SK-N-SH (cell line): Measurements from ENCODE around the gene GALNT11. TPM values are rescaled to one million over a fixed set of nuclear protein-coding genes. Genes with fewer than 3 reads are reported as not detected.

Source experiments
- CTCF ChIA-PET: fragments of 300-600, 350-600 bp; formaldehyde crosslinking; extraction: SDS; loops from one replicate; lab custom pipeline; 2021; lab: Yijun Ruan, JAX
- POLR2A ChIA-PET: fragments of 350-600 bp; sonication (Branson Sonifier 250); formaldehyde crosslinking; extraction: SDS; loops from one replicate; lab custom pipeline; 2020; ENCODE audit warnings: antibody characterized with exemption, inconsistent platforms; lab: Yijun Ruan, JAX
- DNase-seq: peaks from one replicate; pipeline ENCODE4 v3.0.0; 2012
- H2AFZ ChIP-seq: fragments of 200-600 bp; sonication (generic); 2 replicates; pipeline ENCODE4 v1.8.1; 2016; ENCODE audit warnings: antibody characterized with exemption, mild to moderate bottlenecking, low read depth
- H3F3A ChIP-seq: fragments of 200-600 bp; sonication (generic); replicated peaks from 2 replicates; pipeline ENCODE3; 2016; ENCODE audit warnings: antibody characterized with exemption, mild to moderate bottlenecking; ENCODE audit not compliant: insufficient read depth
- H3K27ac ChIP-seq, 2 experiments: fragments of 200-500 bp in 1 of 2; fragments of 200-600 bp in 1 of 2; sonication (Bioruptor generic) in 1 of 2; sonication (generic), shearing (Covaris generic) in 1 of 2; 2 replicates each; pipeline versions ENCODE4 v1.5.1 to v1.6.1; 2014 to 2016; ENCODE audit warnings: low read depth in 2 of 2, inconsistent platforms in 1 of 2, low read length in 1 of 2, mild to moderate bottlenecking in 1 of 2, mixed read lengths in 1 of 2
- H3K27me3 ChIP-seq: fragments of 200-600 bp; sonication (generic), shearing (Covaris generic); 2 replicates; pipeline ENCODE4 v1.6.1; 2016; ENCODE audit warnings: mixed run types; ENCODE audit not compliant: insufficient read depth
- H3K36me3 ChIP-seq, 2 experiments: fragments of 200-500 bp in 1 of 2; fragments of 200-600 bp in 1 of 2; sonication (Bioruptor generic) in 1 of 2; sonication (generic) in 1 of 2; replicated peaks in 1 of 2; 2 replicates each; pipeline versions ENCODE3 to v1.5.1; 2014 to 2016; ENCODE audit warnings: low read length in 1 of 2, mild to moderate bottlenecking in 1 of 2; ENCODE audit not compliant: insufficient read depth in 2 of 2, control insufficient read depth in 1 of 2
- H3K4me1 ChIP-seq, 2 experiments: fragments of 200-500 bp in 1 of 2; fragments of 200-600 bp in 1 of 2; sonication (Bioruptor generic) in 1 of 2; sonication (generic), shearing (Covaris generic) in 1 of 2; 2 replicates each; pipeline versions ENCODE4 v1.5.1 to v1.6.1; 2014 to 2016; ENCODE audit warnings: low read depth in 1 of 2, low read length in 1 of 2, mixed run types in 1 of 2; ENCODE audit not compliant: insufficient read depth in 2 of 2, control insufficient read depth in 1 of 2
- H3K4me2 ChIP-seq: fragments of 200-600 bp; sonication (generic), shearing (Covaris generic); 2 replicates; pipeline ENCODE4 v1.6.1; 2017; ENCODE audit warnings: mixed run types
- H3K4me3 ChIP-seq, 2 experiments: fragments of 200-500 bp in 1 of 2; fragments of 200-600 bp in 1 of 2; sonication (Bioruptor generic) in 1 of 2; sonication (generic), shearing (Covaris generic) in 1 of 2; 2 replicates each; pipeline versions ENCODE4 v1.5.1 to v1.8.1; 2014 to 2016; ENCODE audit warnings: low read depth in 2 of 2, inconsistent platforms in 1 of 2, low read length in 1 of 2, mild to moderate bottlenecking in 1 of 2, mixed read lengths in 1 of 2, moderate library complexity in 1 of 2
- H3K79me2 ChIP-seq: fragments of 200-600 bp; sonication (generic); 2 replicates; pipeline ENCODE4 v1.8.1; 2017; ENCODE audit warnings: mild to moderate bottlenecking; ENCODE audit not compliant: insufficient read depth
- H3K9ac ChIP-seq: fragments of 200-600 bp; sonication (generic); 2 replicates; pipeline ENCODE4 v1.6.1; 2017; ENCODE audit warnings: mixed run types
- H3K9me2 ChIP-seq: fragments of 200-600 bp; sonication (generic); 2 replicates; pipeline ENCODE4 v1.6.1; 2017; ENCODE audit warnings: mixed run types
- H3K9me3 ChIP-seq: fragments of 200-600 bp; sonication (generic); 2 replicates; pipeline ENCODE4 v1.6.1; 2017; ENCODE audit warnings: mixed run types, mild to moderate bottlenecking, moderate library complexity
- H4K20me1 ChIP-seq: fragments of 200-600 bp; sonication (generic); 2 replicates; pipeline ENCODE4 v1.6.1; 2017; ENCODE audit warnings: mild to moderate bottlenecking, mixed run types; ENCODE audit not compliant: insufficient read depth
- CHD2 ChIP-seq: fragments of 150-350 bp; IDR thresholded peaks from 2 replicates; pipeline ENCODE4 v1.6.1; 2018; ENCODE audit warnings: low read length; ENCODE audit not compliant: partially characterized antibody
- EP300 ChIP-seq, 2 experiments: IDR thresholded peaks; 2 replicates each; pipeline versions ENCODE4 v1.4.0 to v1.6.1; 2012; ENCODE audit warnings: borderline replicate concordance in 1 of 2, low read depth in 1 of 2, low read length in 1 of 2
- FOXJ3 ChIP-seq: sonication (generic); formaldehyde crosslinking; IDR thresholded peaks from 2 replicates; pipeline ENCODE4 v1.5.1; 2020; ENCODE audit warnings: mild to moderate bottlenecking, missing genetic modification reagents
- GABPA ChIP-seq: IDR thresholded peaks from 2 replicates; pipeline ENCODE4 v1.4.0; 2012; ENCODE audit warnings: low read depth, mild to moderate bottlenecking
- JUND ChIP-seq: IDR thresholded peaks from 2 replicates; pipeline ENCODE4 v1.4.0; 2012
- NFIC ChIP-seq: IDR thresholded peaks from 2 replicates; pipeline ENCODE4 v1.4.0; 2012; ENCODE audit warnings: borderline replicate concordance
- RCOR1 ChIP-seq: fragments of 150-350 bp; IDR thresholded peaks from 2 replicates; pipeline ENCODE4 v1.6.1; 2017; ENCODE audit warnings: antibody characterized with exemption, low read length
- RFX5 ChIP-seq: IDR thresholded peaks from 2 replicates; pipeline ENCODE4 v1.6.1; 2012; ENCODE audit warnings: mild to moderate bottlenecking, improper control_type of control experiment, low read length
- SIN3A ChIP-seq: IDR thresholded peaks from 2 replicates; pipeline ENCODE4 v1.6.1; 2012; ENCODE audit warnings: low read depth, mild to moderate bottlenecking, low read length, moderate library complexity, borderline replicate concordance
- SMC3 ChIP-seq: IDR thresholded peaks from 2 replicates; pipeline ENCODE4 v1.6.1; 2012; ENCODE audit warnings: low read depth, low read length, improper control_type of control experiment
- TAF1 ChIP-seq: IDR thresholded peaks from 2 replicates; pipeline ENCODE4 v1.6.1; 2012; ENCODE audit warnings: low read depth, mild to moderate bottlenecking, low read length, moderate library complexity, borderline replicate concordance
- TEAD4 ChIP-seq: IDR thresholded peaks from 2 replicates; pipeline ENCODE4 v1.4.0; 2012; ENCODE audit warnings: mild to moderate bottlenecking, borderline replicate concordance; ENCODE audit not compliant: insufficient read depth
- YY1 ChIP-seq: IDR thresholded peaks from 2 replicates; pipeline ENCODE4 v1.4.0; 2012; ENCODE audit warnings: low read depth, mild to moderate bottlenecking
- WGBS: methylation state at CpG from one replicate; pipeline ENCODE4 v1.1.6; 2017; ENCODE audit warnings: low lambda C conversion rate; 5-methylcytosine and 5-hydroxymethylcytosine counted together
- polyA plus RNA-seq, 3 experiments: library from polyadenylated mRNA; depleted of rRNA; stranded (reverse); fragments of >200 nt; gene quantifications; 2 replicates each; pipeline ENCODE4 v1.2.3, GENCODE V29; 2012
- TF ChIP-seq, protein P1 (sequence below): IDR thresholded peaks from 2 replicates; pipeline ENCODE4 v1.4.0; 2012; ENCODE audit warnings: low read depth, borderline replicate concordance
- TF ChIP-seq, protein P2 (sequence below): IDR thresholded peaks from 2 replicates; pipeline ENCODE4; 2012
- TF ChIP-seq, protein P3 (sequence below): fragments of 150-350 bp; IDR thresholded peaks from 2 replicates; pipeline ENCODE4 v1.6.1; 2016; ENCODE audit warnings: mild to moderate bottlenecking, low read depth, low read length
- TF ChIP-seq, protein P4 (sequence below): IDR thresholded peaks from 2 replicates; pipeline ENCODE4 v1.6.1; 2012; ENCODE audit warnings: mild to moderate bottlenecking, low read depth, low read length, moderate library complexity

The GALNT11 gene
- polyA plus RNA-seq, 1 of the 3 experiments (the other 2 are of a cell fraction), result 70.0 TPM

- WGBS, result 95% methylated on average over 12 of the region's 12 CpGs
- no peaks in the 10 kb centered on the region for H3K27me3 ChIP-seq
- ChIA-PET CTCF (interaction anchor here (0.5 to 3.9 kb wide), 14 partner anchors 9 to 1046 kb away, joined by 3 to 35 read pairs (median 4); no protein-coding TSS in a partner anchor), POLR2A (no interaction called here)
- no peak overlapping the region for H3K4me3 ChIP-seq
- H4K20me1 ChIP-seq, result peaks cover 61% of the 10 kb centered on the region
- H3K4me1 ChIP-seq, result peaks cover 13 to 25% of the 10 kb centered on the region in 2 experiments
- no peaks in the 10 kb centered on the region for H3K9me3 ChIP-seq
- DNase-seq, result no peak
- TF ChIP-seq, protein P1, sequence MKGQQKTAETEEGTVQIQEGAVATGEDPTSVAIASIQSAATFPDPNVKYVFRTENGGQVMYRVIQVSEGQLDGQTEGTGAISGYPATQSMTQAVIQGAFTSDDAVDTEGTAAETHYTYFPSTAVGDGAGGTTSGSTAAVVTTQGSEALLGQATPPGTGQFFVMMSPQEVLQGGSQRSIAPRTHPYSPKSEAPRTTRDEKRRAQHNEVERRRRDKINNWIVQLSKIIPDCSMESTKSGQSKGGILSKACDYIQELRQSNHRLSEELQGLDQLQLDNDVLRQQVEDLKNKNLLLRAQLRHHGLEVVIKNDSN, result no peak
- TF ChIP-seq SMC3 (no peak), TAF1 (no peak), JUND (no peak), NFIC (no peak), EP300 (IDR thresholded peaks at IDR 0.05; ENCODE audit: borderline replicate concordance in 1 of 2, low read depth in 1 of 2, low read length in 1 of 2) (no peak), GABPA (no peak), FOXJ3 (CRISPR knock-in tag) (no peak), TEAD4 (no peak), RFX5 (no peak)
- TF ChIP-seq, protein P2, sequence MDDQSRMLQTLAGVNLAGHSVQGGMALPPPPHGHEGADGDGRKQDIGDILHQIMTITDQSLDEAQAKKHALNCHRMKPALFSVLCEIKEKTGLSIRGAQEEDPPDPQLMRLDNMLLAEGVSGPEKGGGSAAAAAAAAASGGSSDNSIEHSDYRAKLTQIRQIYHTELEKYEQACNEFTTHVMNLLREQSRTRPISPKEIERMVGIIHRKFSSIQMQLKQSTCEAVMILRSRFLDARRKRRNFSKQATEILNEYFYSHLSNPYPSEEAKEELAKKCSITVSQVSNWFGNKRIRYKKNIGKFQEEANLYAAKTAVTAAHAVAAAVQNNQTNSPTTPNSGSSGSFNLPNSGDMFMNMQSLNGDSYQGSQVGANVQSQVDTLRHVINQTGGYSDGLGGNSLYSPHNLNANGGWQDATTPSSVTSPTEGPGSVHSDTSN, result no peak
- TF ChIP-seq, protein P3, sequence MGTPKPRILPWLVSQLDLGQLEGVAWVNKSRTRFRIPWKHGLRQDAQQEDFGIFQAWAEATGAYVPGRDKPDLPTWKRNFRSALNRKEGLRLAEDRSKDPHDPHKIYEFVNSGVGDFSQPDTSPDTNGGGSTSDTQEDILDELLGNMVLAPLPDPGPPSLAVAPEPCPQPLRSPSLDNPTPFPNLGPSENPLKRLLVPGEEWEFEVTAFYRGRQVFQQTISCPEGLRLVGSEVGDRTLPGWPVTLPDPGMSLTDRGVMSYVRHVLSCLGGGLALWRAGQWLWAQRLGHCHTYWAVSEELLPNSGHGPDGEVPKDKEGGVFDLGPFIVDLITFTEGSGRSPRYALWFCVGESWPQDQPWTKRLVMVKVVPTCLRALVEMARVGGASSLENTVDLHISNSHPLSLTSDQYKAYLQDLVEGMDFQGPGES, result no peak
- H2AFZ ChIP-seq, result no peak overlapping the region
- no peak overlapping the region; a peak in 1 of 4 replicates for H3K27ac ChIP-seq
- H3K79me2 ChIP-seq, result no peaks in the 10 kb centered on the region
- no peaks in the 10 kb centered on the region for H3K9me2 ChIP-seq
- H3K36me3 ChIP-seq, result peaks cover 82 to 85% of the 10 kb centered on the region in 2 experiments
- H3F3A ChIP-seq, result peaks cover 23% of the 10 kb centered on the region
- peak overlapping the region; percentile 22; the same call in 1 of the 2 replicates for H3K4me2 ChIP-seq
- no peak overlapping the region for H3K9ac ChIP-seq
Measured at GRCh38 chr7:152144557-152145245, 119.2 kb downstream of the GALNT11 start.

DNA sequence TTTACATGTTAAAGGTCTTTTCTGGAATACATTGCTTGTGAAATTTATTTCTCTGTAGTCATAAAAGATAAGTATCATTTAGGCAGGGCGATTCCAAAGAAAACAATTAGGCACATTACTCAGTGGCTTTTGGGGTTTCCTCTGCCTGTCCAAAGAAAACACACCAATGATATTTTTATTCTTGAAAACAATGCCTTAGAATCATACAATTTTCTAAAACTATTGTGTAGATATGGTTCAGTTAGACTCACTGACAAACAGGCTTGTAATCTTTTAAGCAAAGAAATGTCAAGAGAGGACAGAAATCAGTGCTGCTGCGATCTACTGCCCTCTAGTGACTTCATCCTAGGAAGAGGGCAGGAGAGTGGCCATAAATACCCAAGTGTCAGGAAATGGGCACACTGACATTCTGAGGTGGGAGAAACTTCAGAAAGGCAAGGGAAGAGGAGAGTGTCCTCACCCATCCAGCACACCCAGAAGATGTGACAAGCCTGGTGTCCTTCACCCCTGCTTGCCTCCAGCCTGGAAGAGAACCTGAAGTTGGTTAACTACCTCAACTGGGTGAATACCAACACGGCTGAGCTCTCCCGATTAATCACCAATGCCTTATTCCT lies 120.5 kb downstream of the GALNT11 start:
- peaks cover 61% of the 10 kb centered on the region for H4K20me1 ChIP-seq
- TF ChIP-seq NFIC, result peak; percentile 91
- TF ChIP-seq GABPA, result no peak
- no peak for TF ChIP-seq SIN3A
- TF ChIP-seq RCOR1, result no peak
- TF ChIP-seq CHD2, result peak; percentile 20
- no peak for TF ChIP-seq YY1
- TF ChIP-seq, protein P1, result no peak
- TF ChIP-seq, protein P4, sequence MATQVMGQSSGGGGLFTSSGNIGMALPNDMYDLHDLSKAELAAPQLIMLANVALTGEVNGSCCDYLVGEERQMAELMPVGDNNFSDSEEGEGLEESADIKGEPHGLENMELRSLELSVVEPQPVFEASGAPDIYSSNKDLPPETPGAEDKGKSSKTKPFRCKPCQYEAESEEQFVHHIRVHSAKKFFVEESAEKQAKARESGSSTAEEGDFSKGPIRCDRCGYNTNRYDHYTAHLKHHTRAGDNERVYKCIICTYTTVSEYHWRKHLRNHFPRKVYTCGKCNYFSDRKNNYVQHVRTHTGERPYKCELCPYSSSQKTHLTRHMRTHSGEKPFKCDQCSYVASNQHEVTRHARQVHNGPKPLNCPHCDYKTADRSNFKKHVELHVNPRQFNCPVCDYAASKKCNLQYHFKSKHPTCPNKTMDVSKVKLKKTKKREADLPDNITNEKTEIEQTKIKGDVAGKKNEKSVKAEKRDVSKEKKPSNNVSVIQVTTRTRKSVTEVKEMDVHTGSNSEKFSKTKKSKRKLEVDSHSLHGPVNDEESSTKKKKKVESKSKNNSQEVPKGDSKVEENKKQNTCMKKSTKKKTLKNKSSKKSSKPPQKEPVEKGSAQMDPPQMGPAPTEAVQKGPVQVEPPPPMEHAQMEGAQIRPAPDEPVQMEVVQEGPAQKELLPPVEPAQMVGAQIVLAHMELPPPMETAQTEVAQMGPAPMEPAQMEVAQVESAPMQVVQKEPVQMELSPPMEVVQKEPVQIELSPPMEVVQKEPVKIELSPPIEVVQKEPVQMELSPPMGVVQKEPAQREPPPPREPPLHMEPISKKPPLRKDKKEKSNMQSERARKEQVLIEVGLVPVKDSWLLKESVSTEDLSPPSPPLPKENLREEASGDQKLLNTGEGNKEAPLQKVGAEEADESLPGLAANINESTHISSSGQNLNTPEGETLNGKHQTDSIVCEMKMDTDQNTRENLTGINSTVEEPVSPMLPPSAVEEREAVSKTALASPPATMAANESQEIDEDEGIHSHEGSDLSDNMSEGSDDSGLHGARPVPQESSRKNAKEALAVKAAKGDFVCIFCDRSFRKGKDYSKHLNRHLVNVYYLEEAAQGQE, result no peak

More for the DNA sequence above, 120.5 kb downstream of the GALNT11 start:
- Histone ChIP-seq H3K27me3 (no peaks in the 10 kb centered on the region), H3K4me3 (no peak overlapping the region; a peak in 1 of 4 replicates), H2AFZ (no peak overlapping the region), H3K4me1 (peaks cover 15 to 25% of the 10 kb centered on the region in 2 experiments), H3K36me3 (peaks cover 82 to 87% of the 10 kb centered on the region in 2 experiments), H3K79me2 (no peaks in the 10 kb centered on the region), H3K27ac (peak overlapping the region; percentile 9 to 63; a peak in 3 of 4 replicates), H3F3A (peaks cover 23% of the 10 kb centered on the region), H3K9ac (no peak overlapping the region), H3K9me2 (no peaks in the 10 kb centered on the region), H3K4me2 (peak overlapping the region; percentile 22; the same call in 1 of the 2 replicates), H3K9me3 (no peaks in the 10 kb centered on the region)
- CTCF ChIA-PET, result interaction anchor here (0.6 to 3.9 kb wide), 18 partner anchors 8 to 563 kb away, joined by 3 to 35 read pairs (median 3); no protein-coding TSS in a partner anchor
- 77% methylated on average over 4 of the region's 4 CpGs for WGBS
- DNase-seq, result peak; percentile 62
- POLR2A ChIA-PET, result no interaction called here
